Panc1 (cell line): ENCODE results near the gene COL1A1. TPM values are rescaled to one million over a fixed set of nuclear protein-coding genes. Genes with fewer than 3 reads are reported as not detected.

Experiments used
- ATAC-seq: fragments of 200-7000 bp; cut with Tn5 transposase; 2 replicates; pipeline ENCODE4 v1.9.1; 2020; ENCODE audit warnings: mild to moderate bottlenecking, moderate library complexity
- BruUV-seq: library from RNA; stranded (reverse); fragments of 400-500 nt; replicated peaks from 2 replicates; lab custom pipeline; 2021; lab: Mats Ljungman, UMichigan
- CTCF ChIA-PET: fragments of 300-600 bp; sonication (Branson Sonifier 250); formaldehyde crosslinking; loops from one replicate; lab custom pipeline; 2022; ENCODE audit warnings: antibody characterized with exemption; lab: Charles Lee
- POLR2A ChIA-PET: fragments of 300-600 bp; sonication (Branson Sonifier 250); formaldehyde crosslinking; loops from one replicate; lab custom pipeline; 2022; ENCODE audit warnings: antibody characterized with exemption; lab: Charles Lee
- DNase-seq: peaks from one replicate; pipeline ENCODE4 v3.0.0-alpha.2; 2010; ENCODE audit warnings: low read depth, low spot score
- H3K27ac ChIP-seq: 2 replicates; pipeline ENCODE4 v1.5.1; 2011; ENCODE audit warnings: mild to moderate bottlenecking, low read length, inconsistent platforms
- H3K27me3 ChIP-seq: fragments of 200-500 bp; sonication (Bioruptor generic); 2 replicates; pipeline ENCODE4 v1.6.0; 2014; ENCODE audit warnings: low read length, inconsistent platforms; ENCODE audit not compliant: control insufficient read depth, insufficient read depth
- H3K36me3 ChIP-seq: fragments of 200-500 bp; sonication (Bioruptor generic); 2 replicates; pipeline ENCODE4 v1.5.1; 2014; ENCODE audit warnings: inconsistent platforms, mild to moderate bottlenecking, low read length, moderate library complexity; ENCODE audit not compliant: control insufficient read depth, insufficient read depth
- H3K4me1 ChIP-seq: 2 replicates; pipeline ENCODE4 v1.5.1; 2011; ENCODE audit warnings: inconsistent platforms, mild to moderate bottlenecking, low read length, moderate library complexity; ENCODE audit not compliant: control insufficient read depth, insufficient read depth
- H3K4me3 ChIP-seq, 2 experiments: 2 replicates each; pipeline ENCODE4 v1.5.1; 2011 to 2012; ENCODE audit warnings: low read depth in 2 of 2, low read length in 2 of 2, mild to moderate bottlenecking in 2 of 2, inconsistent platforms in 1 of 2, moderate library complexity in 1 of 2
- H3K9me3 ChIP-seq: fragments of 200-500 bp; sonication (Bioruptor generic); 2 replicates; pipeline ENCODE4 v1.5.1; 2014; ENCODE audit warnings: low read depth, mild to moderate bottlenecking, inconsistent platforms, low read length, moderate library complexity; ENCODE audit not compliant: control insufficient read depth, insufficient read depth
- POLR2AphosphoS5 ChIP-seq: IDR thresholded peaks from 2 replicates; pipeline ENCODE4 v1.6.1; 2012; ENCODE audit warnings: mild to moderate bottlenecking, low read depth, low read length, moderate library complexity
- SIN3A ChIP-seq: IDR thresholded peaks from 2 replicates; pipeline ENCODE4 v1.6.1; 2012; ENCODE audit warnings: low read depth, mild to moderate bottlenecking, low read length, moderate library complexity, borderline replicate concordance; ENCODE audit not compliant: insufficient read depth
- TCF7L2 ChIP-seq: IDR thresholded peaks from 2 replicates; pipeline ENCODE4 v1.6.1; 2011; ENCODE audit warnings: mild to moderate bottlenecking, low read depth, low read length, inconsistent platforms
- in situ Hi-C: cut with HindIII; loops from 2 replicates; pipeline ENCODE4 v1.10.0; 2016; ENCODE audit warnings: low sequenced_read_pairs, low pct_unique_long_range_greater_than_20kb
- intact Hi-C: fragments of 100-400 bp; cut with micrococcal nuclease; formaldehyde crosslinking; loops from one replicate; pipeline ENCODE4 v1.10.0; 2022; ENCODE audit not compliant: unreplicated experiment
- total RNA-seq: library from RNA; stranded (reverse); gene quantifications from one replicate; pipeline ENCODE4 v1.2.1, GENCODE V29; 2021; ENCODE audit not compliant: unreplicated experiment
- TF ChIP-seq, protein P1 (sequence below): fragments of 450-650 bp; IDR thresholded peaks from 2 replicates; pipeline ENCODE4 v1.5.1; 2017; ENCODE audit warnings: mild to moderate bottlenecking
- TF ChIP-seq, protein P2 (sequence below), 2 experiments: IDR thresholded peaks; 2 replicates each; pipeline ENCODE4 v1.6.1; 2011 to 2012; ENCODE audit warnings: low read depth in 2 of 2, control low read depth in 1 of 2, low read length in 1 of 2, mild to moderate bottlenecking in 1 of 2, moderate library complexity in 1 of 2; ENCODE audit not compliant: insufficient read depth in 1 of 2

The COL1A1 gene
- total RNA-seq, 1 experiment from 2014 or later: 52.7 TPM

DNA sequence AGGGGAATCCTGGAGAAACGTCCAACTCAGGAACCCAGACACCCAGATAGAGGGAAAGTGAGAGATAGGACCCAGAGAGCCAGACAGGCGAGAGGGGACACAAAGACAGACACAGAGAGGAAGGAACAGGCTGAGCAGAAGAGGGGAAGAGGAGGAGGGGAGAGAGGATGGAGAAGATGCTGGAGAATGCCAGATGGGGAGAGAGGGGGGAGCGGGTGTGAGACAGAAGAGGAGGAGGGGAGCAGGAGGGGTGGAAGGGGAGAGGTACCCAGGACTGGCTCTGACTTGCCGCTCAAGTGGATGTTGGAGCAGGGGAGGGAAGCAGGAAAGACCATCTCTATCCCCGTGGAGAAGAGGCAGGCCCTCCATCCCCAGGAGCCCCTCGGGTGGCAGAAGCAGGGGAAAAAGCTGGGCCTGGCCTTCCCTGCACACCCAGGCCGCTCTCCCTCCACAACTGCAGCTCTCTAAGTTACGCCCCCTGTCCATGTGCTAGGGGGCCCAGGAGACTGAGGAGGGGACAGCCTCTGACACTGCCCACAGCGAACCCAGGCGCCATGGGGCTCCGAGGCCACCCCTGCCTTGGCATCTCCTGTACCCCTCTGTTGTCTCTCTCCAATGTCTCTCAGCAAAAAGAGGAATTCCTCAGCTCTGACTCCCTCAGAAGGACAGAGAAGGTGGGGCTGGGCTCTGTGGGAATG lies 55.8 kb downstream of the COL1A1 start:
- Histone ChIP-seq H3K9me3 (no peaks in the 10 kb centered on the region), H3K4me3 (no peak overlapping the region), H3K36me3 (peaks cover 17% of the 10 kb centered on the region; the same call in 1 of the 2 replicates), H3K4me1 (peaks cover 23% of the 10 kb centered on the region), H3K27ac (no peak overlapping the region), H3K27me3 (no peaks in the 10 kb centered on the region)
- POLR2A ChIA-PET: no interaction called here
- TF ChIP-seq SIN3A: no peak
- TF ChIP-seq, protein P1, sequence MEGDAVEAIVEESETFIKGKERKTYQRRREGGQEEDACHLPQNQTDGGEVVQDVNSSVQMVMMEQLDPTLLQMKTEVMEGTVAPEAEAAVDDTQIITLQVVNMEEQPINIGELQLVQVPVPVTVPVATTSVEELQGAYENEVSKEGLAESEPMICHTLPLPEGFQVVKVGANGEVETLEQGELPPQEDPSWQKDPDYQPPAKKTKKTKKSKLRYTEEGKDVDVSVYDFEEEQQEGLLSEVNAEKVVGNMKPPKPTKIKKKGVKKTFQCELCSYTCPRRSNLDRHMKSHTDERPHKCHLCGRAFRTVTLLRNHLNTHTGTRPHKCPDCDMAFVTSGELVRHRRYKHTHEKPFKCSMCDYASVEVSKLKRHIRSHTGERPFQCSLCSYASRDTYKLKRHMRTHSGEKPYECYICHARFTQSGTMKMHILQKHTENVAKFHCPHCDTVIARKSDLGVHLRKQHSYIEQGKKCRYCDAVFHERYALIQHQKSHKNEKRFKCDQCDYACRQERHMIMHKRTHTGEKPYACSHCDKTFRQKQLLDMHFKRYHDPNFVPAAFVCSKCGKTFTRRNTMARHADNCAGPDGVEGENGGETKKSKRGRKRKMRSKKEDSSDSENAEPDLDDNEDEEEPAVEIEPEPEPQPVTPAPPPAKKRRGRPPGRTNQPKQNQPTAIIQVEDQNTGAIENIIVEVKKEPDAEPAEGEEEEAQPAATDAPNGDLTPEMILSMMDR: no peak
- no peak for TF ChIP-seq POLR2AphosphoS5
- TF ChIP-seq, protein P2, sequence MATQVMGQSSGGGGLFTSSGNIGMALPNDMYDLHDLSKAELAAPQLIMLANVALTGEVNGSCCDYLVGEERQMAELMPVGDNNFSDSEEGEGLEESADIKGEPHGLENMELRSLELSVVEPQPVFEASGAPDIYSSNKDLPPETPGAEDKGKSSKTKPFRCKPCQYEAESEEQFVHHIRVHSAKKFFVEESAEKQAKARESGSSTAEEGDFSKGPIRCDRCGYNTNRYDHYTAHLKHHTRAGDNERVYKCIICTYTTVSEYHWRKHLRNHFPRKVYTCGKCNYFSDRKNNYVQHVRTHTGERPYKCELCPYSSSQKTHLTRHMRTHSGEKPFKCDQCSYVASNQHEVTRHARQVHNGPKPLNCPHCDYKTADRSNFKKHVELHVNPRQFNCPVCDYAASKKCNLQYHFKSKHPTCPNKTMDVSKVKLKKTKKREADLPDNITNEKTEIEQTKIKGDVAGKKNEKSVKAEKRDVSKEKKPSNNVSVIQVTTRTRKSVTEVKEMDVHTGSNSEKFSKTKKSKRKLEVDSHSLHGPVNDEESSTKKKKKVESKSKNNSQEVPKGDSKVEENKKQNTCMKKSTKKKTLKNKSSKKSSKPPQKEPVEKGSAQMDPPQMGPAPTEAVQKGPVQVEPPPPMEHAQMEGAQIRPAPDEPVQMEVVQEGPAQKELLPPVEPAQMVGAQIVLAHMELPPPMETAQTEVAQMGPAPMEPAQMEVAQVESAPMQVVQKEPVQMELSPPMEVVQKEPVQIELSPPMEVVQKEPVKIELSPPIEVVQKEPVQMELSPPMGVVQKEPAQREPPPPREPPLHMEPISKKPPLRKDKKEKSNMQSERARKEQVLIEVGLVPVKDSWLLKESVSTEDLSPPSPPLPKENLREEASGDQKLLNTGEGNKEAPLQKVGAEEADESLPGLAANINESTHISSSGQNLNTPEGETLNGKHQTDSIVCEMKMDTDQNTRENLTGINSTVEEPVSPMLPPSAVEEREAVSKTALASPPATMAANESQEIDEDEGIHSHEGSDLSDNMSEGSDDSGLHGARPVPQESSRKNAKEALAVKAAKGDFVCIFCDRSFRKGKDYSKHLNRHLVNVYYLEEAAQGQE (IDR thresholded peaks at IDR 0.05; ENCODE audit: insufficient read depth in 1 of 2, low read depth in 2 of 2, low read length in 1 of 2): no peak
- TF ChIP-seq TCF7L2: no peak
- CTCF ChIA-PET: interaction anchor here (0.7 kb wide), 2 partner anchors 15 to 51 kb away, joined by 5 to 7 read pairs; no protein-coding TSS in a partner anchor
- DNase-seq (no peak), ATAC-seq (no peak)
- intact Hi-C loops (no loop called here), in situ Hi-C loops (no loop called here)
- no TSS peak for BruUV-seq

DNA sequence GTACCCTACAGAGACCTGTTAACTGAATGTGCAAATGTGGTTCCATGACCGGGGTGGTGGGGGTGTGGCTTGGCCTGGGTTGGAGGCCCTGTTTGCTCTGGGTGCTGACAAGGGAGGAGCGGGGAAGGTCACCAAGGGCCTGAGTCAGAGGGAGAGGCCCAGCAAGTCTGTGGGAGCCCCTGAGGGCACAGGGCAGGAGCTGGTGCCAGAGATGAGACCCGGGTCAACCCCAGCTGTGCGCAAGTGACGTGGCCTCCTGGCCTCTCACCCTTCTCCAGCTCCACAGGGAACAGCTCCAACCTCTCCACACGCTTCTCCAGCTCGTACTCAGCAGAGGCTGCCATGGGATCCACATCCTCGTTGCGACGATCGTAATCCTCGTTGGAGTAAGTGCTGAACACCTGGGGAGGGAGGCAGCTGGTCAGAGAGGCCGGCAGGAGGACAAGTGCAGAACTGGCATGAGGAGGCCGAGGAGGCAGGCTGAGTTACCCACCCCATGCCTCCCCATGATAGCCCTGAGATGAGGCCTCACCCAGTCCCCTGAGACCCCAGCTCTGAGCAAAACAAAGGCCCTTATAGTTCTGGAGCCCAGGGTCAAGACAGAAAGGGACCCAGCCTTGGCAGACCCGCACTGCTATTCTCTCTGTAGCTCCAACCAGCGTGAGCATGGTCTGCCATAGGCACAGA lies 56.4 kb downstream of the COL1A1 start:
- TF ChIP-seq TCF7L2: no peak
- TF ChIP-seq, protein P2 (IDR thresholded peaks at IDR 0.05; ENCODE audit: insufficient read depth in 1 of 2, low read depth in 2 of 2, low read length in 1 of 2): no peak
- TF ChIP-seq, protein P1: no peak
- no peak for TF ChIP-seq SIN3A
- no peak for TF ChIP-seq POLR2AphosphoS5
- no peak for DNase-seq
- no peak for ATAC-seq
- H3K27me3 ChIP-seq: no peaks in the 10 kb centered on the region
- CTCF ChIA-PET: no interaction called here
- in situ Hi-C loops (no loop called here), intact Hi-C loops (no loop called here)
- H3K36me3 ChIP-seq: peaks cover 15% of the 10 kb centered on the region; the same call in 1 of the 2 replicates
- H3K9me3 ChIP-seq: no peaks in the 10 kb centered on the region
- BruUV-seq: no TSS peak
- peaks cover 26% of the 10 kb centered on the region for H3K4me1 ChIP-seq
- no peak overlapping the region for H3K27ac ChIP-seq
- H3K4me3 ChIP-seq: no peak overlapping the region
- POLR2A ChIA-PET: no interaction called here
